ELR (cell line): Measurements from ENCODE around the gene VN1R4.
"Not testable (repeated sequence)": the region's sequence is repeated elsewhere in the genome, so short reads cannot be mapped to it uniquely, and the experiment has no call there.

Experiments
- DNase-seq: peaks from one replicate; pipeline ENCODE4 v3.0.0-alpha.2; 2015; ENCODE audit warnings: low read depth

Gene VN1R4, protein sequence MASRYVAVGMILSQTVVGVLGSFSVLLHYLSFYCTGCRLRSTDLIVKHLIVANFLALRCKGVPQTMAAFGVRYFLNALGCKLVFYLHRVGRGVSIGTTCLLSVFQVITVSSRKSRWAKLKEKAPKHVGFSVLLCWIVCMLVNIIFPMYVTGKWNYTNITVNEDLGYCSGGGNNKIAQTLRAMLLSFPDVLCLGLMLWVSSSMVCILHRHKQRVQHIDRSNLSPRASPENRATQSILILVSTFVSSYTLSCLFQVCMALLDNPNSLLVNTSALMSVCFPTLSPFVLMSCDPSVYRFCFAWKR

DNA sequence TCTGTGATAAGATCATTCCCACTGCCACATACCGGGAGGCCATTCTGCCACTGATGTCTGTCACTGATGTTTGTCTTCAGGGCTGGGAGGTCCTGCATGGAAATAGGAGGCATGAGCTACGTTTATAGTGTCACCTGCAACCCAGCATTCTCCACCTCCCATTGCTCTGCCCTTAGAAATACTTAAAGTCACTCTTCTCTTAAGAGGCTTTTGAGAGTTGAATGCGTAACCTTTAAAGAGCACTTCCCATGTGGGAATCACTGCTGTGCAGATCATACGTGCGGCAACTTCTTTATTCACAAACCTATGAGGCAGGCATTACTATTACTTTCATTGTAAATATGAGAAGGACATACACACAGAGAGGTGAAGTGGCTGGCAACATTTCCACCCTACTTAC is at the start of gene VN1R4:
VN1R4 (minus strand) TSS at position 101 of the 400 bp plus-strand sequence; CDS start at position 43, 58 bp downstream.
- DNase-seq, result not testable (repeated sequence)

DNA sequence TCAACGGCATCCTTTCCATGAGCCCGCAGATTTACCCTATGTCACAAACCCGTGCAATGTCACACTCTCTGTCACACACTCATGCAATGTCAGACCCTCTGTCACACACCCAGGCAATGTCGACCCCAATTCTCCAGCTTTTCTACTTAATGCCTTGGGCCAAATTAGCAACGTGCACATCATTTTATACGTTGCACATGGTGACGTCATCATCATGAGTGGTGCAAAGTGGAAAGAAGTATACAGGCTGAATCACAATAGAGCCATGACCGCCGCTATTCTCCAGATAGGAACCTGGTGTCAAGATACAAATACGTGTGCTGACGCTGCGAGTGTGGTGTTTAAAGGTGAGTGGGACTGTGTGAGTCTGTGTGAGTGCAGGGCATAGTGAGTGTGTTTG is 44.4 kb upstream of the VN1R4 start:
- no peak for DNase-seq

DNA sequence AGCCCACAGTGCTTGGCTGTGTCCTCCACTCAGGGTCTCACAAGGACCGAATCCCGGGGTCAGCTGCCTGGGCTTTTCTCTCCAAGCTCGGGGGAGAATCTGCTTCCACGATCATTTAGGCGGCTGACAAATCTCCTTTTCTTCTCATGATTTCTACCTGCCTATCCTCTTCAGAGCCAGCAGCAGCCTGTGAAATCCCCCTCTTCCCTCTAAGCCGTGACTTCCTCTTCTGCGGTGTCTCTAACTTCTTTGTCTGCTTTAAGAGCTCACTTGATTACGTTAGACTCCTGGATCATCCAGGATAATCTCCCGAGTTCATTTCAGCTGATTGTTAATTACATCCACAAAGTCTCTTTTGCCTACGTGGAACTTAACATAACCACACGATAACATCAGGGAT is 43.5 kb upstream of the VN1R4 start:
- DNase-seq, result no peak

DNA sequence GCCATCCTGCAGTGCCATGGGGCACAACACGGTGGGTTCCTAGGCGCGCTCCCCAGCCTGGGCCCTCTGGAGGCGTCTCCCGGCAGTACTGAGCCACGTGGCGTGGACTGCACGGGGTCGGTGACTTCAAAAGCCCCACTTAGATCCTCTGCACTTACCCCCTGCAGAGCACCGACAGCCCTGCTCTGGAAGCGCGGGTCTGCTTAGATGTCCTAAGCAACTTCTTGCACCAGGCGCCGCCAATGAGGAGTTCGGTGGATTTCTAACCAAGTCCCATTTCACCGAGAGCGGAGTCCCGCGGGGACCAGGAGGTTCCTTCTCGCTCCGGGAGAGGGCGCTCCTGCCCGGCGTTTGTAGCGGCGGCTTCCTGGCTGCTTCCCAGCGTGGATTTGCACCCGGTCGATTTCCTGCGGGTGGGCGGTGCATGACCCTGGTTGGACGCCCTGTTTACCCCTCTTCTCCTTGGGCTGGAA is 40.9 kb upstream of the VN1R4 start:
- no peak for DNase-seq

DNA sequence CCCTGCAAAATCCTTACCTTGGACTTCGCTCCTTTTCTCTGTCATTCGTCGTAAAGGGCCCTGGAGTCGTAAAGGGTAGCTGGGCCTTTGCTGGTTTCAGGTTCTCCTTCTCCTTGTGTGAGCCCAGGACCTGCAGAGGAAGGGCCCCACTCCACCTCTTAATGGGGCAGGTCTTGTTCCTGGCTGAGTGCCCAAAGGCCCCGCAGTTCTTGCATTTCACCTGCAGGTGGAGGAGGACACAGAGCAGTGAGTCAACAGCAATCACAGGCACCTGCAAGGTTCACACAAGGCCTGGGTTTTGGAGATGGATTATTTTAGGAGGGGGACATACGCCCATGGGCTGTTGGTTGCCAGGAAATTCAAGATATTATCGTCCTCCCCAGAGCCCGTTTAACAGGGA is 33.8 kb upstream of the VN1R4 start:
- not testable (repeated sequence) for DNase-seq

DNA sequence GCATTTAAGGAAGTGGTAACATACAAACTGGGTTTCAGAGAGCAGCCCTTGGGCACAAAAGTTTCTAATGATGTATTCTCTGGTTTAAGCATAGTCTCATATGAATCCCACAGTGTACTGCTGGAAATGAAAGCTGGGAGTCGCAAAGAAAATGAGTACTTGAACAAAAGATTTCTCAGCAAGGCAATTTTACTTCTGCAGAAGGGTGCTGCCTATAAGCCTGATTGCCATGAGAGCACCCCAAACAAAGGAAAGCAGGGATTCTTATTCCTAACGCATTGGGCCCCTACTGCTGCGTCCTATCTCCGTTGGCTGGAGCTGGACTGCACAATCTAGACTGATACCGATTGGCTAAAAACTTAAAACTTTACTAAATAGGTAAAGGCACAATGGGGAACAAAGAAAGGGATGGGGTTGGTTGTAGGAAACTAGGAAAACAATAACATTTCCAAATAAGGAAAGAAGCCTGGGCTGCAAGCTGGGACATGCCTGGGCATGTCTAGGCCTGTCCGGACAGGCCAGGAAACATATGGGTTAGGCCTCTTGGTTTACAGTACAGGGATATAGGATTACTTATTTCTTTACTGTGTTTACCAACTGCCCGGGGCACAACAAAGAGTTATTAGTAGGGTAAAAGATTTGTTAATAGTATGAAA is 27.4 kb upstream of the VN1R4 start:
- no peak for DNase-seq

DNA sequence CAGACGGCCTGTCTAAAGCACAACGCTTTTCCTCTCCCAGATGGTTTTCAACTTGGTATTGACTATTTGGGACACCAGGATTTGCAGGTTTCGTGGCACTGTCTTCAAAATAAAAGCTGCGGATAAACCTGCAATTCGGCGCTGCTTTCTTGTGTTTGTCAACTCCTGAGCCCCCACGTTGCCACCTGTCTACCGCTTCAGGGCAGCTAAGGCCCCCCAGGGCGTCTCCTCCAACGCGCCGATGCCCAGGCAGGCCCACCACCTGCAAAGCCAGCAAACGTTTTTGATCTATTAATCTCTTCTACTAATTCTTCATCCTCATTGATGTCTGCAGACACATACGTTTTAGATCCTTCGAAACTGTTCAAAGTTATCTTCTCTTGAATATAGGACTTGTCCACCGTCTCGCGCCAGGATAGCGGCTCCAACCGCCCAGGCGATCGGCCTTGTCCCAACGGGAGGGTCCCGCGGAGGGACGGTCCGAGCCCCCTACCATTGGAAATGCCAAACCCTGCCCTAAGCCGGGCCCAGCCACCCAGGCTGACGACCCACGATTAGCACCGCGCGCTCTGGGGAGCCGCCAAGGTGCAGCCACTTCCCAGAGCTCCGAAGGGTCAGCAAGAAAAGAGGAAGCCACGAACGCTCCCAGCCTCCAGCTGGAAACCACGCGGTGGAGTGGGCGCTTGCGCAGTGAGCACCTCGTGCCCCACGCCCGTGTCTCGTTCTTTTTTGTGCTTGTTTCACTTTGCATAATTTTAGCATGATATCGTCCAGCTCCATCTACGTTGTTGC is 23.4 kb upstream of the VN1R4 start:
- DNase-seq, result no peak

DNA sequence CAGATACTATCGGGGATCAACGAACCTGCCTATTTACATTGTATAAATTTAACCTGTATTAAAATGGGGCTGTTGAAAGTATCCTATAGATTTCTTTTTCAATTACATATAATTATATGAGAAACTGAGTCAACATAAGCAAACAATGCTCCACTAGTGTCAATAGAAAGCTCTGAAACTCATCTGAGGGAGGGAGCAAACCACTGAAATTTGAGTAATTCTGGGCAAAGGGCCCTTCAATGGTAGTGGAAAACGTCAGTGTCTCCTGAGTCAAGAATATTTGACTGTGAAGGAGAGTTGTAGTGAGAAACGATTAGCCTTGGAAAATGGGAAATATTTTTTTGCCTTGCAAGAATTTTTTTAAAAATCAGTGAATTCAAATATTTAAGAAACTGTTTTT is 17.6 kb upstream of the VN1R4 start:
- DNase-seq, result no peak

DNA sequence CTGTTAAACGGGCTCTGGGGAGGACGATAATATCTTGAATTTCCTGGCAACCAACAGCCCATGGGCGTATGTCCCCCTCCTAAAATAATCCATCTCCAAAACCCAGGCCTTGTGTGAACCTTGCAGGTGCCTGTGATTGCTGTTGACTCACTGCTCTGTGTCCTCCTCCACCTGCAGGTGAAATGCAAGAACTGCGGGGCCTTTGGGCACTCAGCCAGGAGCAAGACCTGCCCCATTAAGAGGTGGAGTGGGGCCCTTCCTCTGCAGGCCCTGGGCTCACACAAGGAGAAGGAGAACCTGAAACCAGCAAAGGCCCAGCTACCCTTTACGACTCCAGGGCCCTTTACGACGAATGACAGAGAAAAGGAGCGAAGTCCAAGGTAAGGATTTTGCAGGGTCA is 14.4 kb upstream of the VN1R4 start:
- not testable (repeated sequence) for DNase-seq

DNA sequence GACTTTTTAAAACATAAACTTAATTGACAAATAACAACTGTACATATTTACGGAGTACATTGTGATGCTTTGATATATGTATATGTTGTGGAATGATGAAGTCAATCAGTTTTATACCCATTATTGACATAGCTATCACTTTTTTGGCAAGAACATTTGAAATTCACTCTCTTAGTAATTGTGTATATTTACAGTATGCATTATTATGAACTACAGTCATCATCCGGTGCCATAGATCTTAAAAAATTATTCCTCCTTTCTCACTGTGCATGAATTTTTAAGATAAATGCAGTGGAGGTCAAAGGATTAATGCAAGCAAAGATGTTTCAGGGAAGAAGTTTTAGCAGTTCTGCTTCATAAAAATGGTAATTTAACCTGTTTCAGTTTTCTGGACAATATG is 8.0 kb upstream of the VN1R4 start:
- no peak for DNase-seq

DNA sequence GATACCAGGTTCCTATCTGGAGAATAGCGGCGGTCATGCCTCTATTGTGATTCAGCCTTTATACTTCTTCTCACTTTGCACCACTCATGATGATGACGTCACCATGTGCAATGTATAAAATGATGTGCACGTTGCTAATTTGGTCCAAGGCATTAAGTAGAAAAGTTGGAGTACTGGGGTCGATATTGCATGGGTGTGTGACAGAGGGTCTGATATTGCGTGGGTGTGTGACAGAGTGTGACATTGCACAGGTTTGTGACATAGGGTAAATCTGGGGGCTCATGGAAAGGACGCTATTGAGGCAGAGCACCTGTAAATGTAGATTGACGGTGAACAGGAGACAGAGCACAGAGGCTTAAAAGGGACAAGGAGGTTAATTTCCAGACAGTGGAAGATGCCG is 4.5 kb upstream of the VN1R4 start:
- no peak for DNase-seq

DNA sequence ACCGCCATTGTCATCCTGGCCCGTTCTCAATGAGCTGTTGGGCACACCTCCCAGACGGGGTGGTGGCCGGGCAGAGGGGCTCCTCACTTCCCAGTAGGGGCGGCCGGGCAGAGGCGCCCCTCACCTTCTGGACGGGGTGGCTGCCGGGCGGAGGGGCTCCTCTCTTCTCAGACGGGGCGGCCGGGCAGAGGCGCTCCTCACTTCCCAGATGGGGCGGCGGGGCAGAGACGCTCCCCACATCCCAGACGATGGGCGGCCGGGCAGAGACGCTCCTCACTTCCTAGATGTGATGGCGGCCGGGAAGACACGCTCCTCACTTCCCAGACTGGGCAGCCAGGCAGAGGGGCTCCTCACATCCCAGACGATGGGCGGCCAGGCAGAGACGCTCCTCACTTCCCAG is 2.3 kb upstream of the VN1R4 start:
- not testable (repeated sequence) for DNase-seq

DNA sequence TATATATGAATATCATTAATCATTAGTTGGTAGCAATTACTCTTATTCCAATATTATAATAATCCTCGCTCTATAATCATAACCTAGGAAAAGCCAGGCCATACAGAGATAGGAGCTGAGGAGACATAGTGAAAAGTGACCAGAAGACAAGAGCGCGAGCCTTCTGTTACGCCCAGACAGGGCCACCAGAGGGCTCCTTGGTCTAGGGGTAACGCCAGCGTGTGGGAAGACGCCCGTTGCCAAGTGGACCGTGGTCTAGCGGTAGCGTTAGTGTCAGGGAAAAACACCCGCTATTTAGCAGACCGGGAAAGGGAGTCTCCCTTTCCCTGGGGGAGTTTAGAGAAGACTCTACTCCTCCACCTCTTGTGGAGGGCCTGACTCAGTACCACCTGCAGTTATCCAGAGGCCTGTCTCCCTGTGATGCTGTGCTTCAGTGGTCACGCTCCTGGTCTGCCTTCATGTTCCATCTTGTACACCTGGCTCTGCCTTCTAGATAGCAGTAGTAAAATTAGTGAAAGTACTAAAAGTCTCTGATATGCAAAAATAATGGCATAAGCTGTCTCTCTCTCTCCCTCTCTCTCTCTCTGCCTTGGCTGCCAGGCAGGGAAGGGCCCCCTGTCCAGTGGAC is 9.7 kb downstream of the VN1R4 start, which contains the start of gene VN1R2:
VN1R2 (plus strand) TSS at position 578 of the 628 bp plus-strand sequence. CDS start 84 bp downstream, outside the sequence.
- DNase-seq, result not testable (repeated sequence)

DNA sequence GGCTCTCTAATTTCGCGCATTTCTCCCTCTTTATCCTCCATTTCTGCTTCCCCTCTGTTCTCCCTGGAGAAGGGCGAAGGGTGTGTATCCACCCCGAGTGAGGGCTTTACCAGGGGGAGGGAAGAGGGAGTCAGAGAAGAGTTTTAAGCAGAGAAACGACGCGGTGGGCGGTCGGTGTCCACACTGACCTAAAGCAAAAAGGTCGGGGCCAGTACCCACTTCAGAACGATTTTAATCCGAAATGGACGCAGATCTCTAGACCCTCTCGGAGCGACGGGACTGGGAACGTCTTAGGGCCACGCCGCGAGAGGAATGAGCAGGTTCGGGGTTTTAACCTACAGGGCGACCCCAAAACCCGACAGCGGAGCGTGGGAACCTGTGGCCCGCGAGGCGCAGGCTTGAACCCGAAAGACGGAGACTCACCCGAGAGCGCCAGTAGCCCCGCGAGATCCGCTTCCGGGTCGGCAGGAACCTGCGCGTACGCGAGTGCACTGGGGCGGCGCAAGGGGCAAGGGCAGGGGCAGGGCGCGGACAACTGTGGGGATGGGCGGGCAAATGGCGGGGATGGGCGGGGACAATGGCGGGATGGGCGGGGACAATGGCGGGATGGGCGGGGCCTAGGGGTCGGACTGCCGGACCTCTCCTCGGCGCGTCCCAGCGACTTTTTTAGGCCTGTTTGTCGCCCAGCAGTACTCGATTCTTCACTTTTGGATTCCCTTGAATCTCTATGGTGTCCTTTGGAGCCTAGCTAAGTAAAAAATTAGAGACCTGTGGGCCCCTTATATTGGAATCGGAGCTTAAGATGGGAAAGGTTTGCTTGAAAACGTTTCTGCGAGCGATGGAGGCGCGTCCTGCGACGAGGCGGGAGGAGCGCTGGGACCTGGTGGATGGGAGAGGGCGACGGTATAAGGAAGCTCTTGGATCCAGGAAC is 12.8 kb downstream of the VN1R4 start, which contains the start of gene ZNF677:
ZNF677 (minus strand) TSS at position 463 of the 931 bp plus-strand sequence. CDS start 3,323 bp downstream, outside the sequence.
- DNase-seq, result peak; percentile 86

DNA sequence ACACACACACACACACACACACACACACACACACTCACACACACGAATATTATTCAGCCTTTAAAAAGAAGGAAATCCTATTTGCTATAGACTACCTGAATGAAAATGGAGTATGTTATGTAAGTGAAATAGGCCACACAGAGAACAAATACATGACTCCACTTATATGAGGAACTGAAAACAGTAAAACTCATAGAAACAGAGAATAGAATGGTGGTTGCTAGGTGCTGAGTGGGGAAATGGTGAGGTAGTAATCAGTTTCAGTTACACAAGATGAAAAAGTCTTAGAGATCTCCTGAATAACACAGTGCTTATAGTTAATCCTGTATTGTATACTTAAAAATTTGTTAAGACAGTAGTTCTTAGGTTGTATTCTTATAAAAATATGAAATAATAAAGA is 21.0 kb downstream of the VN1R4 start:
- DNase-seq, result no peak

DNA sequence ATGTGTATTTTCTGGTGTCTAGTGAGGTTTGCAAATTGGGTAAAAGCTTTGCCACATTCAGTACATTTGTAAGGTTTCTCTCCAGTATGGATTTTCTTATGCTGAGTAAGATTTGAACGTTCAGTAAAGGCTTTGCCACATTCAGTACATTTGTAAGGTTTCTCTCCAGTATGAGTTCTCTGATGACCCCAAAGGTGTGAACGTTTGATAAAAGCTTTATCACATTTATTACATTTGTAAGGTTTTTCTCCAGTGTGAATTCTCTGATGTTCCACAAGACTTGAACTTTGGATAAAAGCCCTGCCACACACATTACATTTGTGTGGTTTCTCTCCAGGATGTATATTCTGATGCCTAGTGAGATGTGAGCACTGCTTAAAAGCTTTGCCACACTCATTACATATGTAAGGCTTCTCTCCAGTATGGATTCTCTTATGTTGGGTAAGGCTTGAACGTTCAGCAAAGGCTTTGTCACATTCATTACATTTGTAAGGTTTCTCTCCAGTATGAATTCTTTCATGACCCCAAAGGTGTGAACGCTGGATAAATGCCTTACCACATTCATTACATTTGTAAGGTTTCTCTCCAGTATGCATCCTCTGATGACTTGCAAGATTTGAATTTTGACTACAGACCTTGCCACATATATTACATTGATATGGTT is 30.3 kb downstream of the VN1R4 start:
- DNase-seq, result no peak

DNA sequence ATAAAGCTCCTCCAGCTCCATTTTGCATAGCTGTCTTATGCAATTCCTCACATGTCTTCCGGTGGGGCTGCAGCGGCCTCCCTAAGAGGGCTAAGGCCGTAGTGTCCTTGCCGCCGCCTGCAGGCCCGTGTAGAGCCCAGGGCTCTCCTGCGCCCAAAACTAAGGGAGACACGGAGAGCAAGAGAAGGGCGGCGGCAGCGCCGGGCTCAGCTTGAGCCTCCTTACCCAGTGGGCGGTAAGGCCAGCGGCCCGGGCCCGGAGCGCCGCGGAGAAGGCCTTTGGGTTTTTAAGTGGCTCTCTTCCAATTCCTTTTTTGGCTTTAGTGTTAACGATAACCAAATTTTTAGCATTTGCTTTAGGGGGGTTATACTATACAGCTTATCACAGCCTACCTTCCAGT is 42.9 kb downstream of the VN1R4 start:
- no peak for DNase-seq

DNA sequence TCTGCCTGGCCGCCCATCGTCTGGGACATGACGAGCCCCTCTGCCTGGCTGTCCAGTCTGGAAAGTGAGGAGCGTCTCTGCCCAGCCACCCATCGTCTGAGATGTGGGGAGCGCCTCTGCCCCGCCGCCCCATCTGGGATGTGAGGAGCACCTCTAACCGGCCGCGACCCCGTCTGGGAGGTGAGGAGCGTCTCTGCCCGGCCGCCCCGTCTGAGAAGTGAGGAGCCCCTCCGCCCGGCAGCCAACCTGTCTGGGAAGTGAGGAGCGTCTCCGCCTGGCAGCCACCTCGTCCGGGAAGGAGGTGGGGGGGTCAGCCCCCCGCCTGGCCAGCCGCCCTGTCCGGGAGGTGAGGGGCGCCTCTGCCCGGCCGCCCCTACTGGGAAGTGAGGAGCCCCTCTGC is 44.8 kb downstream of the VN1R4 start:
- not testable (repeated sequence) for DNase-seq
